HS-5 (cell line): ENCODE results near the gene GRK5.

Source experiments
- DNase-seq: peaks from one replicate; pipeline ENCODE4 v3.0.0-alpha.2; 2012; ENCODE audit warnings: low read depth

The GRK5 gene

DNA sequence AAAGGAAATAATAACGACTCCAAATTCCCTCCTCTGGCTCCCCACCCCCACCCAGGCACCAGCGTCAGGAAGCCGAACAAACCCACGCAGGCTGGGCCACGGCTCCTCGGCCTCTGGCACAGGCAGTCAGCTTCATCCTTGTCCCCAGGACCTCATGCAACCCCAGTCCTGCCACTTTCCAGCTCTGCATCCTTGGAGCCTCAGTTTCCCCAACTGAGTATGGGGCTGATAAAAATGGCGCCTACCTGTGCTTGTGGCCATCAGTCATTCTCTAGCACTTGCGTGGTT is 198.1 kb downstream of the GRK5 start:
- DNase-seq = no peak

GRCh38 chr10:119406137-119406536 is 198.8 kb downstream of the GRK5 start:
- DNase-seq = no peak

- DNase-seq = no peak
Observed at GRCh38 chr10:119406601-119407253, 199.4 kb downstream of the GRK5 start.

DNA sequence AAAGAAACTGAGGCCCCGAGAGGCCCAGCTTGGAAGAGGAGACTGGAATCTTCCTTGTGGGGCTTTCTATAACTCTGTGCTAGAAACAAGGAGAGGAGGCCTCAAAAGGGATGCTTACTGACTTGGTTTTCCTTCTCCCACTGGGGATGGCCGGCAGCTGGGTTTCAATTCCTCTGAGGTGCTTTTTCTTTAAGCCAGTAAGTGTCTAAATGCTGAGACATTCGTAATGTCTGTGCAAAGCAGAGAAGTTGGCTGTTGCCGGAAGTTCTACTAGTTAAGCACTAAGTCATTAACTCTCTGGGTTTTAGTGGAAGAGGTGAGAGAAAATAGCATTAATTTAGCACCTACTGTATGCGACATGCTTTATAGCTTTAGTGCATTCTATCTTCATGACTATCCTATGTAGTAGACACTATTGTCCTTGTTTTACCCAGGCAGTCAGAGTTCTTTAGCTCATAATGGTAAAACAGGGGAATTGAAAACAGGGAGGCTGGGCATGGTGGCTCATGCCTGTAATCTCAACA is 199.9 kb downstream of the GRK5 start:
- no peak for DNase-seq

GRCh38 chr10:119408072-119408471 is 200.7 kb downstream of the GRK5 start:
- DNase-seq = no peak

GRCh38 chr10:119408969-119409371 is 201.6 kb downstream of the GRK5 start:
- no peak for DNase-seq

GRCh38 chr10:119409385-119409784 is 202.0 kb downstream of the GRK5 start:
- no peak for DNase-seq

DNA sequence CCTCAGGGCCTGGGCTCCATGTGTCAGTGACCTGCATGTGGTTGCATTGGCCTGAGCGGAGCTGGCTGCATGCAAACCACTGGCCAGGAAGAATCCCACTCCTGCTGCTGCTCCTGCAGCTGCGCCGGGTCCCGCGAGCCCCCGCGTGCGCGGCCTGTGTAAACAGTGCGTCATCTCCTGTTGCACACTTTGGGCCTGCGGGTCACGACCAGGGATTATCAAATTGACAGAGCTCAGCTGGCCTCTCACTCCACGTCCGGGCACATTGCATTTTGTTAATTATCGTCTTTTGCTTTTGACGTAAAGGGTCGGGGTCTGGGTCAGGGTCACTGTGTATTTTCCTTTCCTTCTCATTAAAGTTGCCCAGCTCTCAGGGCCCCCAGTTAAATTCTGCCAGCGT is 202.5 kb downstream of the GRK5 start:
- DNase-seq = no peak

- no peak for DNase-seq
Observed at GRCh38 chr10:119410361-119411116, 203.2 kb downstream of the GRK5 start.

- no peak for DNase-seq
Observed at GRCh38 chr10:119412244-119413092, 205.1 kb downstream of the GRK5 start.

- DNase-seq = no peak
Observed at GRCh38 chr10:119413093-119413453, 205.7 kb downstream of the GRK5 start.

DNA sequence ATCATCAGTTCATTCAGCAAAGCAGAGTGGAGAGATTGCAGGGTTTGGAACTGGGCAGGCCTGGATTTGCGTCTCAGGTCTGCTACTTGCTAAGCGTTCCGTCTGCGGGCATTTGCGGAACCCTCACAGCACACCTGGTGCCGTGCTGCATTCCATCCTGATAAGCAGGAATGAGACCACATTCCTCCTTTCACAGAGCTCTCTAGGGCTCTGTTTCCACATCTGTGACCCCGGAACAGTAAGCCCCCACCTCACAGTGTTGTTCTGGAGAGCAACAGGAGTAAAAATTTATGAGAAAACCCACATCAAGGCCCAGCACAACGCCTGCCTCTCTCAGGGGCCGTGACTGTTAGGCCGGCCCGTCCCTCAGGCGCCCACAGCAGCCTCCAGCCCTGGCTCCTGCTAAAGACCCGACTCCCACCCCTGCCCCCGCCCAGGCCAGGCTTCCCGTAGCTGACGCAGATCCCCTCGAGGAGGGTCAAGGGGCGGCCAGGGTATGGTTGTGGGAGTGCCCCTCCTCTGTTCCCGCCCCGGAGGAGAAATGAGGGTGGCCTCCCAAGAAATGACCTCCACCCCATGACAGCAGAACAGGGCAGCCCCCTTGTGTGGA is 206.2 kb downstream of the GRK5 start:
- no peak for DNase-seq

GRCh38 chr10:119414081-119414611 is 206.8 kb downstream of the GRK5 start:
- no peak for DNase-seq

GRCh38 chr10:119415121-119415520 is 207.8 kb downstream of the GRK5 start:
- DNase-seq = no peak

GRCh38 chr10:119415536-119416503 is 208.4 kb downstream of the GRK5 start:
- no peak for DNase-seq

DNA sequence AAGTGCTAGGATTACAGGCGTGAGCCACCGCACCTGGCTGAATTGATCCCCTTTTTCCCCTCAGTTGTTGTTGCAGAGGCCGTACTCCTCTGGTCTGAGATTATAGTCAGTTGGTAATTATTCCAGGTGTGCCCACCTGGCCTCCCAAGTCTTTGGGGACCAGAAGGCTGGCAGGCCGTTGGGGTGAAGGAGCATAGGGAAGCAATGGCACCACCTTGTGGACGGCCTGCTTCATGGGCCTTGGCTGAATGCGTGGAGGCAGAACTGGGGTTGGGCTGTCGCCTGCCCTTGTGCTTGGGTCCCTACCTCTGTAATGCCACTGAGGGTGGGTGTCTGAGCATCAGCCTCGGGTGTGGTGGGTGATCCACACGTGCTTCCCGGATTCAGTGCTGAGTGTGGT is 209.5 kb downstream of the GRK5 start:
- no peak for DNase-seq

- DNase-seq = no peak
Observed at GRCh38 chr10:119417852-119418251, 210.5 kb downstream of the GRK5 start.

- no peak for DNase-seq
Observed at GRCh38 chr10:119418362-119418761, 211.0 kb downstream of the GRK5 start.

GRCh38 chr10:119419931-119420330 is 212.6 kb downstream of the GRK5 start:
- DNase-seq = no peak

DNA sequence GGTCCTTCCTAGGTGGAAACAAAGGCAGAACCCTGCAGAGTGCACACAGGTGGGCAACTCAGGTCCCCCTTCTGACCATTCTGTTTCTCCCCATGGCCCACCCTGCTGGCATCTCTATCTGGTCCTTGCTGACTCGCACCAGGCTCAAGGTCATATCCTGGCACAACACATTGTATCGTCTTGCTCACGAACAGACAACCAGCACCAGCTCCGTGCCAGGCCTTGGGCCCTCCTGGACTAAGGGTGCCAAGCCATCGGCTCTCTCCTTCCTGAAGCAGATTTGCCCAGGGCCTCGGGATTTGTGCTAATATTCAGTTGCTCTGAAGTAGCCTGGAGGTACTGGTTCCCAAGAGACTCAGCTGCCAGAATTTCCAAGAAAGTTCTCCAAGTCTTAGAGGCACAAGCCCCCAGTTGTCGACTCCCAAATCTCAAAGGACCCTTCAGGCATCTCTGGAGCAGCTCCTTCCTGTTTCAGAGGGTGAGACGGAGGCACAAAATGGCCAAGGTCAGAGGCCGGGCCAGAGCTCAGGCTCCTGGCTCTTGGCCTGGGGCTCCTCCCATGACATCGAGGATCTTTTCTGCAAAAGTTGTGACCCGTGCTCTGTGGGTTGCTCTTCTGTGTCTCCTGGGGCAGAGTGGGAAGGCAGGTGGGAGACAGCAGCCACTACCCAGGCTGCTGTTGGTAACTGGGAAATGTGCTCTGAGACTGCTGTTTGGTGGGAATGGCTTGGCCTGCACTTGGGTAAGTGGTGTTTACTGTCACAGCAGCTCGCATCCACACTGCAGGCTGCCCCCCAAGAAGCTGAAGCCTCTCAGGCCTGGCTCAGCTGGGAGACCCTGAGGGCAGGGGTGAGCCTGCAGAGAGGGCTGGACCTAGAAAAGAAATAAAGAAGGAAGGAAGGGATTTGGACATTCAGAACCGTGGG is 213.8 kb downstream of the GRK5 start:
- no peak for DNase-seq
